Nephron (organoid): Measurements from ENCODE around the gene PIK3IP1.

Source experiments
- H3K27ac Mint-ChIP-seq, 3 experiments: 2 replicates each; pipeline ENCODE4 v1.8.0; 2020; ENCODE audit warnings: mixed read lengths in 3 of 3, mild to moderate bottlenecking in 2 of 3, moderate library complexity in 1 of 3
- H3K27me3 Mint-ChIP-seq: 2 replicates; pipeline ENCODE4 v1.8.0; 2021; ENCODE audit warnings: low read depth, mild to moderate bottlenecking, moderate library complexity, mixed read lengths
- H3K36me3 Mint-ChIP-seq: 2 replicates; pipeline ENCODE4 v1.8.0; 2020; ENCODE audit warnings: low read depth, mixed read lengths
- H3K4me1 Mint-ChIP-seq: 2 replicates; pipeline ENCODE4 v1.8.0; 2020; ENCODE audit warnings: mixed read lengths
- H3K4me3 Mint-ChIP-seq, 3 experiments: 2 replicates each; pipeline ENCODE4 v1.8.0; 2020; ENCODE audit warnings: mild to moderate bottlenecking in 3 of 3, mixed read lengths in 3 of 3, moderate library complexity in 2 of 3
- H3K9me3 Mint-ChIP-seq: 2 replicates; pipeline ENCODE4 v1.8.0; 2020; ENCODE audit warnings: mixed read lengths
- CTCF ChIP-seq, 3 experiments: fragments of 200-600 bp; sonication (generic); IDR thresholded peaks; one replicate each; pipeline ENCODE4 v1.5.0; 2021; ENCODE audit warnings: antibody characterized with exemption in 3 of 3; ENCODE audit not compliant: unreplicated experiment in 3 of 3

Gene PIK3IP1

GRCh38 chr22:31337178-31337577, 44.9 kb upstream of the PIK3IP1 start:
- Mint-ChIP-seq H3K27me3 (no peaks in the 10 kb centered on the region), H3K27ac (no peak overlapping the region), H3K9me3 (no peaks in the 10 kb centered on the region), H3K36me3 (peaks cover 83% of the 10 kb centered on the region), H3K4me1 (peaks cover 62% of the 10 kb centered on the region), H3K4me3 (no peak overlapping the region)
- no peak for TF ChIP-seq CTCF (IDR thresholded peaks at IDR 0.05; ENCODE audit: unreplicated experiment in 3 of 3)

- Mint-ChIP-seq H3K27me3 (no peaks in the 10 kb centered on the region), H3K27ac (no peak overlapping the region), H3K9me3 (no peaks in the 10 kb centered on the region), H3K4me3 (no peak overlapping the region), H3K36me3 (peaks cover 82% of the 10 kb centered on the region), H3K4me1 (peaks cover 52% of the 10 kb centered on the region)
- TF ChIP-seq CTCF (IDR thresholded peaks at IDR 0.05; ENCODE audit: unreplicated experiment in 3 of 3) = no peak
Observed at GRCh38 chr22:31334329-31334728, 42.0 kb upstream of the PIK3IP1 start.

GRCh38 chr22:31333641-31334040, 41.4 kb upstream of the PIK3IP1 start:
- no peaks in the 10 kb centered on the region for H3K27me3 Mint-ChIP-seq
- H3K9me3 Mint-ChIP-seq = no peaks in the 10 kb centered on the region
- H3K4me3 Mint-ChIP-seq = no peak overlapping the region
- peak overlapping the region in 1 of 3 experiments; percentile 43 for H3K27ac Mint-ChIP-seq
- TF ChIP-seq CTCF (IDR thresholded peaks at IDR 0.05; ENCODE audit: unreplicated experiment in 3 of 3) = no peak
- H3K4me1 Mint-ChIP-seq = peaks cover 50% of the 10 kb centered on the region
- H3K36me3 Mint-ChIP-seq = peaks cover 84% of the 10 kb centered on the region

- Mint-ChIP-seq H3K27ac (peak overlapping the region in 1 of 3 experiments; percentile 6), H3K36me3 (peaks cover 84% of the 10 kb centered on the region)
Observed at GRCh38 chr22:31332886-31333285, 40.6 kb upstream of the PIK3IP1 start.

GRCh38 chr22:31332010-31332409, 39.7 kb upstream of the PIK3IP1 start:
- no peak for TF ChIP-seq CTCF (IDR thresholded peaks at IDR 0.05; ENCODE audit: unreplicated experiment in 3 of 3)

More at GRCh38 chr22:31332886-31333285, 40.6 kb upstream of the PIK3IP1 start:
- H3K4me3 Mint-ChIP-seq = no peak overlapping the region
- H3K9me3 Mint-ChIP-seq = no peaks in the 10 kb centered on the region
- TF ChIP-seq CTCF (IDR thresholded peaks at IDR 0.05; ENCODE audit: unreplicated experiment in 3 of 3) = no peak
- H3K27me3 Mint-ChIP-seq = no peaks in the 10 kb centered on the region
- peaks cover 45% of the 10 kb centered on the region for H3K4me1 Mint-ChIP-seq

GRCh38 chr22:31329453-31330215, 37.3 kb upstream of the PIK3IP1 start:
- Mint-ChIP-seq H3K27me3 (no peaks in the 10 kb centered on the region), H3K9me3 (no peaks in the 10 kb centered on the region), H3K36me3 (peaks cover 88% of the 10 kb centered on the region), H3K4me1 (peaks cover 38% of the 10 kb centered on the region), H3K4me3 (no peak overlapping the region), H3K27ac (peak overlapping the region in 1 of 3 experiments; percentile 43)
- TF ChIP-seq CTCF (IDR thresholded peaks at IDR 0.05; ENCODE audit: unreplicated experiment in 3 of 3) = no peak

More at GRCh38 chr22:31332010-31332409, 39.7 kb upstream of the PIK3IP1 start:
- peak overlapping the region in 1 of 3 experiments; percentile 17 for H3K27ac Mint-ChIP-seq
- H3K4me3 Mint-ChIP-seq = no peak overlapping the region
- H3K36me3 Mint-ChIP-seq = peaks cover 83% of the 10 kb centered on the region
- no peaks in the 10 kb centered on the region for H3K9me3 Mint-ChIP-seq
- H3K4me1 Mint-ChIP-seq = peaks cover 45% of the 10 kb centered on the region
- H3K27me3 Mint-ChIP-seq = no peaks in the 10 kb centered on the region
